H1 (cell line): ENCODE measurements around the gene DHX29. TPM values are rescaled to one million over a fixed set of nuclear protein-coding genes. Genes with fewer than 3 reads are reported as not detected.

Experiments used
- ATF3 ChIP-seq: IDR thresholded peaks from 2 replicates; pipeline ENCODE4 v1.6.1; 2011; ENCODE audit warnings: low read depth, mild to moderate bottlenecking, low read length; ENCODE audit not compliant: insufficient read depth
- BCL11A ChIP-seq, 2 experiments: IDR thresholded peaks; one replicate each; pipeline ENCODE4 v1.6.1; 2011; ENCODE audit warnings: low read depth in 2 of 2, low read length in 2 of 2, mild to moderate bottlenecking in 2 of 2
- CBX8 ChIP-seq: fragments of 300-800, 300-1000 bp; sonication (generic); IDR thresholded peaks from 2 replicates; pipeline ENCODE4 v1.7.1; 2016; ENCODE audit warnings: low read depth, low read length, borderline replicate concordance
- CEBPB ChIP-seq: IDR thresholded peaks from 2 replicates; pipeline ENCODE4 v1.6.1; 2012; ENCODE audit warnings: low read depth, low read length
- CREB1 ChIP-seq: IDR thresholded peaks from 2 replicates; pipeline ENCODE4 v1.6.1; 2012; ENCODE audit warnings: inconsistent platforms
- E2F6 ChIP-seq: IDR thresholded peaks from 2 replicates; pipeline ENCODE4 v1.6.1; 2012; ENCODE audit warnings: inconsistent platforms
- EZH2 ChIP-seq: fragments of 200-600 bp; sonication (generic); IDR thresholded peaks from 2 replicates; pipeline ENCODE4 v1.7.1; 2012; ENCODE audit warnings: low read depth, mild to moderate bottlenecking, moderate library complexity, low read length, inconsistent platforms; ENCODE audit not compliant: severe bottlenecking
- FOSL1 ChIP-seq: IDR thresholded peaks from 2 replicates; pipeline ENCODE4 v1.6.1; 2011; ENCODE audit warnings: mild to moderate bottlenecking, low read depth, low read length, moderate library complexity; ENCODE audit not compliant: insufficient read depth
- JUN ChIP-seq: IDR thresholded peaks from 2 replicates; pipeline ENCODE4 v1.6.1; 2011; ENCODE audit warnings: low read depth, mild to moderate bottlenecking, improper control_type of control experiment, low read length
- JUND ChIP-seq: IDR thresholded peaks from 2 replicates; pipeline ENCODE4 v1.6.1; 2011; ENCODE audit warnings: mild to moderate bottlenecking, improper control_type of control experiment, low read length
- PHF8 ChIP-seq: fragments of 200-600 bp; sonication (generic); conservative IDR thresholded peaks from 2 replicates; pipeline ENCODE4 v1.7.1; 2012; ENCODE audit warnings: low read depth, mild to moderate bottlenecking, inconsistent platforms, low read length, moderate library complexity
- POU5F1 ChIP-seq: IDR thresholded peaks from 2 replicates; pipeline ENCODE4 v1.6.1; 2011; ENCODE audit warnings: low read depth, mild to moderate bottlenecking, low read length, moderate library complexity
- RNF2 ChIP-seq: fragments of 200-900, 300-1000 bp; sonication (generic); IDR thresholded peaks from 2 replicates; pipeline ENCODE4 v1.7.1; 2016; ENCODE audit warnings: borderline replicate concordance, low read depth, mild to moderate bottlenecking, antibody characterized with exemption, low read length; ENCODE audit not compliant: poor library complexity, severe bottlenecking; ENCODE audit errors: missing control alignments
- SAP30 ChIP-seq: fragments of 300-600 bp; sonication (generic); IDR thresholded peaks from 2 replicates; pipeline ENCODE4 v1.7.1; 2012; ENCODE audit warnings: low read length, moderate library complexity, mild to moderate bottlenecking, inconsistent platforms; ENCODE audit not compliant: insufficient read depth, insufficient replicate concordance
- SIN3A ChIP-seq, 2 experiments: IDR thresholded peaks in 1 of 2; conservative IDR thresholded peaks in 1 of 2; 2 replicates each; pipeline ENCODE4 v1.6.1; 2011 to 2012; ENCODE audit warnings: low read length in 2 of 2, improper control_type of control experiment in 1 of 2, low read depth in 1 of 2, mild to moderate bottlenecking in 1 of 2
- SIRT6 ChIP-seq: IDR thresholded peaks from one replicate; pipeline ENCODE4 v1.7.1; 2012; ENCODE audit warnings: low read length, inconsistent platforms
- SUZ12 ChIP-seq: fragments of 200-600 bp; sonication (generic); IDR thresholded peaks from 2 replicates; pipeline ENCODE4 v1.6.1; 2012; ENCODE audit warnings: mild to moderate bottlenecking, inconsistent platforms, low read length, moderate library complexity, mixed read lengths
- TCF12 ChIP-seq: IDR thresholded peaks from 2 replicates; pipeline ENCODE4 v1.6.1; 2011; ENCODE audit warnings: low read depth, mild to moderate bottlenecking, low read length
- TEAD4 ChIP-seq: IDR thresholded peaks from 2 replicates; pipeline ENCODE4 v1.6.1; 2012; ENCODE audit warnings: low read depth, low read length, inconsistent platforms, mixed read lengths
- USF2 ChIP-seq: IDR thresholded peaks from 2 replicates; pipeline ENCODE4 v1.6.1; 2011; ENCODE audit warnings: low read length, improper control_type of control experiment
- YY1 ChIP-seq: IDR thresholded peaks from 2 replicates; pipeline ENCODE4 v1.6.1; 2011; ENCODE audit warnings: low read depth, mild to moderate bottlenecking, low read length
- polyA plus RNA-seq, 7 experiments: library from polyadenylated mRNA; depleted of rRNA in 3 of 7; stranded (reverse) in 5 of 7; unstranded in 2 of 7; fragments of >200 nt in 5 of 7; fragments of 200-250 nt in 2 of 7; gene quantifications; 1 replicate in 5 of 7; 2 replicates in 1 of 7; 4 replicates in 1 of 7; pipeline versions ENCODE4 v1.2.1 to v1.2.3, GENCODE V29; 2011 to 2013; ENCODE audit warnings: missing spikeins in 2 of 7, mixed read lengths in 2 of 7
- total RNA-seq: library from RNA; stranded (reverse); fragmentation: NEBNext Ultra II Directional; extraction: Animal tissue kit (Norgen Biotek cat#: 25700); gene quantifications from 2 replicates; pipeline ENCODE4 v1.2.1, GENCODE V29; 2021

DHX29 gene
- total and polyA plus RNA-seq, 2 of the 8 experiments (the other 6 are each of a cell fraction or from before 2014, with no cell fraction given) = 3.4 to 32.1 TPM

GRCh38 chr5:55222092-55222984 lies 85.2 kb downstream of the DHX29 start (continued):
- TF ChIP-seq ATF3 = no peak
- TF ChIP-seq PHF8 = no peak
- TF ChIP-seq TCF12 = 0 out of 2 replicates have a peak, but pooled peaks have one; percentile 2
- TF ChIP-seq YY1 = no peak
- TF ChIP-seq EZH2 = no peak
- no peak for TF ChIP-seq SIRT6
- TF ChIP-seq CREB1 = no peak
- TF ChIP-seq SIN3A (conservative IDR thresholded peaks at IDR 0.05 in 1 of 2, IDR thresholded peaks at IDR 0.05 in 1 of 2; ENCODE audit: low read depth in 1 of 2, low read length in 2 of 2) = no peak
- no peak for TF ChIP-seq JUND
- no peak for TF ChIP-seq BCL11A (IDR thresholded peaks at IDR 0.05; ENCODE audit: low read depth in 2 of 2, low read length in 2 of 2)
- TF ChIP-seq FOSL1 = no peak
- no peak for TF ChIP-seq USF2
- no peak for TF ChIP-seq CEBPB
- TF ChIP-seq POU5F1 = no peak
- peak; percentile 92 for TF ChIP-seq SUZ12
- TF ChIP-seq E2F6 = no peak
- TF ChIP-seq SAP30 = no peak
- no peak for TF ChIP-seq JUN
- peak; percentile 92; the same call in 1 of the 2 replicates for TF ChIP-seq CBX8
- peak; percentile 78 for TF ChIP-seq RNF2
- no peak for TF ChIP-seq TEAD4
